RWPE2 (cell line): ENCODE data around the gene NDFIP2.

ENCODE experiments used
- ATAC-seq: fragments of 200-7000 bp; cut with Tn5 transposase; 3 replicates; pipeline ENCODE4 v1.9.1; 2021; ENCODE audit warnings: low read depth
- DNase-seq: peaks from one replicate; pipeline ENCODE4 v3.0.0-alpha.2; 2020; ENCODE audit warnings: low spot score
- H3K27ac ChIP-seq: fragments of 450-650 bp; 2 replicates; pipeline ENCODE4 v1.5.1; 2017; ENCODE audit warnings: mild to moderate bottlenecking; ENCODE audit not compliant: poor library complexity, severe bottlenecking
- H3K27me3 ChIP-seq: fragments of 250-450 bp; sonication (Bioruptor Pico); 2 replicates; pipeline ENCODE4 v1.5.1; 2021; ENCODE audit warnings: mild to moderate bottlenecking, moderate library complexity; ENCODE audit not compliant: insufficient read depth, poor library complexity, severe bottlenecking
- H3K36me3 ChIP-seq: fragments of 250-450 bp; sonication (Bioruptor Pico); 2 replicates; pipeline ENCODE4 v1.5.1; 2020; ENCODE audit warnings: low read depth, mild to moderate bottlenecking, moderate library complexity
- H3K4me1 ChIP-seq: fragments of 250-450 bp; sonication (Bioruptor Pico); 2 replicates; pipeline ENCODE4 v1.5.1; 2021; ENCODE audit warnings: mild to moderate bottlenecking, moderate library complexity; ENCODE audit not compliant: insufficient read depth, poor library complexity, severe bottlenecking
- H3K4me3 ChIP-seq: fragments of 250-450 bp; sonication (Bioruptor Pico); 2 replicates; pipeline ENCODE4 v1.5.1; 2021; ENCODE audit warnings: mild to moderate bottlenecking, moderate library complexity; ENCODE audit not compliant: severe bottlenecking
- H3K9me3 ChIP-seq: fragments of 250-450 bp; sonication (Bioruptor Pico); 2 replicates; pipeline ENCODE4 v1.5.1; 2021; ENCODE audit warnings: mild to moderate bottlenecking, moderate library complexity; ENCODE audit not compliant: severe bottlenecking
- TF ChIP-seq, protein P1 (sequence below): fragments of 450-650 bp; IDR thresholded peaks from one replicate; pipeline ENCODE4 v1.5.1; 2017; ENCODE audit warnings: mild to moderate bottlenecking, moderate library complexity; ENCODE audit not compliant: poor library complexity, severe bottlenecking

NDFIP2 gene

GRCh38 chr13:79445968-79446645 lies 34.8 kb upstream of the NDFIP2 start:
- no peaks in the 10 kb centered on the region for H3K27me3 ChIP-seq
- ATAC-seq (no peak), DNase-seq (no peak)
- H3K27ac ChIP-seq: no peak overlapping the region
- no peaks in the 10 kb centered on the region for H3K36me3 ChIP-seq
- no peaks in the 10 kb centered on the region for H3K4me1 ChIP-seq
- TF ChIP-seq, protein P1, sequence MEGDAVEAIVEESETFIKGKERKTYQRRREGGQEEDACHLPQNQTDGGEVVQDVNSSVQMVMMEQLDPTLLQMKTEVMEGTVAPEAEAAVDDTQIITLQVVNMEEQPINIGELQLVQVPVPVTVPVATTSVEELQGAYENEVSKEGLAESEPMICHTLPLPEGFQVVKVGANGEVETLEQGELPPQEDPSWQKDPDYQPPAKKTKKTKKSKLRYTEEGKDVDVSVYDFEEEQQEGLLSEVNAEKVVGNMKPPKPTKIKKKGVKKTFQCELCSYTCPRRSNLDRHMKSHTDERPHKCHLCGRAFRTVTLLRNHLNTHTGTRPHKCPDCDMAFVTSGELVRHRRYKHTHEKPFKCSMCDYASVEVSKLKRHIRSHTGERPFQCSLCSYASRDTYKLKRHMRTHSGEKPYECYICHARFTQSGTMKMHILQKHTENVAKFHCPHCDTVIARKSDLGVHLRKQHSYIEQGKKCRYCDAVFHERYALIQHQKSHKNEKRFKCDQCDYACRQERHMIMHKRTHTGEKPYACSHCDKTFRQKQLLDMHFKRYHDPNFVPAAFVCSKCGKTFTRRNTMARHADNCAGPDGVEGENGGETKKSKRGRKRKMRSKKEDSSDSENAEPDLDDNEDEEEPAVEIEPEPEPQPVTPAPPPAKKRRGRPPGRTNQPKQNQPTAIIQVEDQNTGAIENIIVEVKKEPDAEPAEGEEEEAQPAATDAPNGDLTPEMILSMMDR: no peak
- H3K9me3 ChIP-seq: no peaks in the 10 kb centered on the region
- H3K4me3 ChIP-seq: no peak overlapping the region

- ATAC-seq (no peak), DNase-seq (no peak)
- Histone ChIP-seq H3K9me3 (no peaks in the 10 kb centered on the region), H3K36me3 (no peaks in the 10 kb centered on the region), H3K4me1 (peaks cover 7% of the 10 kb centered on the region), H3K27ac (no peak overlapping the region), H3K4me3 (no peak overlapping the region), H3K27me3 (no peaks in the 10 kb centered on the region)
- TF ChIP-seq, protein P1: no peak
Measured at GRCh38 chr13:79447141-79447540, 33.8 kb upstream of the NDFIP2 start.

- DNase-seq: no peak
- ATAC-seq: no peak
- Histone ChIP-seq H3K27ac (no peak overlapping the region), H3K27me3 (no peaks in the 10 kb centered on the region), H3K9me3 (no peaks in the 10 kb centered on the region), H3K36me3 (no peaks in the 10 kb centered on the region), H3K4me1 (peaks cover 8% of the 10 kb centered on the region), H3K4me3 (no peak overlapping the region)
- TF ChIP-seq, protein P1: no peak
Measured at GRCh38 chr13:79447741-79448140, 33.2 kb upstream of the NDFIP2 start.

- TF ChIP-seq, protein P1: no peak
- no peaks in the 10 kb centered on the region for H3K36me3 ChIP-seq
- peaks cover 8% of the 10 kb centered on the region for H3K4me1 ChIP-seq
- H3K27me3 ChIP-seq: no peaks in the 10 kb centered on the region
- no peaks in the 10 kb centered on the region for H3K9me3 ChIP-seq
- no peak overlapping the region for H3K4me3 ChIP-seq
- H3K27ac ChIP-seq: no peak overlapping the region
- DNase-seq: no peak
- ATAC-seq: no peak
Measured at GRCh38 chr13:79448413-79448812, 32.5 kb upstream of the NDFIP2 start.

GRCh38 chr13:79450110-79450509 lies 30.8 kb upstream of the NDFIP2 start:
- TF ChIP-seq, protein P1: no peak
- no peak for ATAC-seq
- H3K27ac ChIP-seq: no peak overlapping the region

More at GRCh38 chr13:79450110-79450509, 30.8 kb upstream of the NDFIP2 start:
- H3K4me1 ChIP-seq: peaks cover 8% of the 10 kb centered on the region
- no peak overlapping the region for H3K4me3 ChIP-seq
- no peaks in the 10 kb centered on the region for H3K27me3 ChIP-seq
- no peak for DNase-seq
- no peaks in the 10 kb centered on the region for H3K9me3 ChIP-seq
- no peaks in the 10 kb centered on the region for H3K36me3 ChIP-seq
